HG02642 (cell line): ENCODE measurements around the gene VWA8.

ENCODE experiments used
- ATAC-seq: cut with Tn5 transposase; IDR thresholded peaks from one replicate; pipeline ENCODE4 v1.9.1; 2021; ENCODE audit warnings: mild to moderate bottlenecking; ENCODE audit not compliant: unreplicated experiment, poor library complexity

VWA8 gene

DNA sequence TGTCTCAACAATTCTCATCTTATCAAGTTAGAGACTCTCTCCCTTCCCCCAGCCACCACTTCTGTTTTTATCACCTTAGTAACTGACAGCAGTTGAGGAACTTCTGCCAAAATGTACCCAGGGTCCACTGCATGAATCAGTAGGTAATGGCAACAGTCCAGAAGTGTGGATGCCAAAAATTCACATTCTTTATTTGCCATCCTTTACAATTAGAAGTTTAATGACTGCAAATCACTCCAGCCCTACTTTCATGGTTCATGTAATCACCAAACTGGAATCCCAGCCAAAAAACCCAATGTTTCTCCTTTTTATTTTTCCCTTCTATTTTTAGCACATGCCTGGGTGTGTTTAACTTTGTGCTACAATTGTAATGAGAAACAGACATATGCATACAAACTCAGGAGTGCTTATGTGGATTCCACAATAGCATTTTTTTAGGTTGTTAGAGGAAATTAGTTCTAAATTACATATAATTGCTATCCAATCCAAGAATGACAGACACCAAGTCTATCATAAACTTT is 260.1 kb downstream of the VWA8 start:
- ATAC-seq, result no peak

DNA sequence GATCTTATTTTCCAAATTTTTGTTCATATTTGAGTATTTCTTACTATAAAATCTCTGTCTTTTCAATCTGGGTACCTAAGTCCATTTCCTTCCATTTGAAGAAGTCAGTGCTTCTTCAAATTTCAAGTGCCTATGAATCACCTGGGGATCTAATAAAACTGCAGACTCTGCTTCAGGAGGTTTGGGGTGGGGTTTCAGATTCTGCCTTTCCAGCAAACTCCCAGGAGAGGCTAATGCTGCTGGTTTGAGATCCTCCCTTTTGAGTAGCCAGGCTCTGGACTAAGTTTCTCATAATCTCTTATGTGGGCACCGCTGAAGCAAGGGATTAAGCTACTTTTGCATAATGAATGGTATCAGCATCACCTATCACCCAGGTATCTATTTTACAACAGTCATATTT is 261.1 kb downstream of the VWA8 start:
- no peak for ATAC-seq

DNA sequence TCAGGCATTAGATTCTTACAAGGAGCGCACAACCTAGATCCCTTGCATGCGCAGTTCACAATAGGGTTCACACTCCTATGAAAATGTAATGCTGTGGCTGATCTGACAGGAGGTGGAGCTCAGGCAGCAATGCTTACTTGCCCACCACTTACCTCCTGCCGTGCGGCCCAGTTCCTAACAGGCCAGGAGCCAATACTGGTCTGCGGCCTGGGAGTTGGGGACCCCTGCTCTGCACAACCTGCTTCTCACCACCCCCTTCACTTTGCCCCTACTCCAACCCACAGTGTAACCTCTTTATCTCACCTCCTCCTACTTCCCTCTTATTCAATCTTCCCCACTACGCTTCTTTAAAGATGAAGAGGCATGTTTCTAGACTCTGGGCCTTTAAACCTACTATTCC is 263.3 kb downstream of the VWA8 start:
- no peak for ATAC-seq

DNA sequence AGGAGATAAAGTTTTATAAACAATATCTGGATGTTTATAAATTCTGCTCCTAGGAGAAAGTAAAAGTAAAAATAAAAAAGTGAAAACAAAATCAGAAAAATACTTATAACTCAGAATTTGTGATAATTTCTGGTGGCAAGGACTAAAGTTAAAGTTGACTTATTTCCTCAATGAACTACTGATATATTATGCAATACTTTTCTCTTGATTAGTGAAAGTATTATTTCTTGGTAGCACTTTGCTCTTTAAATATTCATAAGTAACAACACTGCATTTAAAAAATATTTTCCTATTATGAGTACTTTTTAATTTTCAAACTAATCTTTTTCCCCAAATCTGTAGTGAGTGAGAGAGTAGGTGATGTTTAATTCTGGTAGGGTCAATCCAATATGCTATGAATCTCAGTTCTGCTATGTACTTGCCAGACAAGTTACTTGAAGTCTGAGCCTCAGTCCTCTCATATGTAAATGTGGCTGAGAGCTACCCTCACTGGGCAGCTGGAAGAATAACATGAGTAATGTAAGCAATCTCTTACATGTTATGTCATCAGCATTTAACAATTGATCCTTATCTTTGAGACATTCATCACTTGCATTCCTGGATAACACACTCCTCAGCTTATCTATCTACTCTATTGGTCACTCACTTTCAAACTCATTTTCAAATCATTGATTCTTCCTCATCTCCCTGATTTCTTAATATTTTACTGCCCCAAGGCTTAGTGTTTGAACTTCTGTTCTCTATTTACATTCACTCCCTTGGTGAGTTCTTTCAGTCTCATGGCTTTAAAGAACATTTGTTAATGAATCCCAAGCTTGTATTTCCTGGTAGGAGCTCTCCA is 264.5 kb downstream of the VWA8 start:
- no peak for ATAC-seq

DNA sequence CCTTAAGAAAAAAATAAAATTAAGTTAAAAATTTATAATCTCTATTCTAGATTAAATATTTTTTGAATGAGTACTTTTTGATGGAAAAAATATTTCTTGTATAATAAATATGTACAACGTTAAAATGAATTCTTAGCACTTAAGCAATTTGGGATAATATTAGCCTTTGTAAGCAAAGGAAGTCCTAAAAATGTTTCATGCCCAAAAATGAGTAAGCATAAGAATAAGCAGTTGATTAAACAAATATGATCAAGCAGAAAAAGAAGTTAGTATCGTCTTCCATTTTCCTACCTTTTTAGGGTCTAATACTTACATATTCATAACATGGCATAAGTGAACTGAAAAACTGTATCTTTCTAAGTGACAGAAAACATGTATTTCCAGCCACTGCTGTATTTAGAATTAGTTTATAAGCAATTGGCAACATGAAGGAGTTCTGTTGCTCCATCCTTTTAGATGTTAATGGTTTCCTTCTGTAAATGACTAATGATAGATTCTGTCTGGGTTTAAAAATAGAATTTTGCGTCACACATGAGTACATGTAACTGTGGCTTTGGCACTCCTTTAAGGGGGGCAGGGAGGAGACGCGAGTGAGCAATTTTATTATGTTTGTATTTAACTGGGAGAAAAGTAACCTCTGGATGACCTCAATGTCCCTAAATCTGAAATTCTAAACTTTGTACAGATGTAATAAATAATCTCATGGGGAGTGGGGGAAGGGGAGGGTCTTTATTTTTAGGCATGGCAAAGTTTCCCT is 266.2 kb downstream of the VWA8 start:
- ATAC-seq, result no peak

DNA sequence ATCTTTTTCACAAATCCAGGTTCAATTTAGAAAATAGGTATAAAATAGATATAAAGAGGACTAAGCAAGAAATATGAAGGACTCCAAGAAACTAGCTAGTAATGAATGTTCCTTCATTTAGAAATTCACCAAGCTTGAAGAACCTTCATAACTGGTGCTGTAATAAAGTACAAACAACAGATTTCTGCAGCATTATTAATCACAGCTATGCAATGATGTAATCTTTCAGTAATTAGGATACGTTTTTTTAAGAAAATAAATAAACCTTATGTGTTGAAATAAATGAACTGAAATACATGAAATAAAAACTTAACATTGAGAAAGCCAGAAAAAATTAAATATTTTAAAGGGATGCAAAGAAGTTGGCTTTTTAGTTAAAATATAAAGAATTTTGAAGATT is 267.5 kb downstream of the VWA8 start:
- ATAC-seq, result no peak

DNA sequence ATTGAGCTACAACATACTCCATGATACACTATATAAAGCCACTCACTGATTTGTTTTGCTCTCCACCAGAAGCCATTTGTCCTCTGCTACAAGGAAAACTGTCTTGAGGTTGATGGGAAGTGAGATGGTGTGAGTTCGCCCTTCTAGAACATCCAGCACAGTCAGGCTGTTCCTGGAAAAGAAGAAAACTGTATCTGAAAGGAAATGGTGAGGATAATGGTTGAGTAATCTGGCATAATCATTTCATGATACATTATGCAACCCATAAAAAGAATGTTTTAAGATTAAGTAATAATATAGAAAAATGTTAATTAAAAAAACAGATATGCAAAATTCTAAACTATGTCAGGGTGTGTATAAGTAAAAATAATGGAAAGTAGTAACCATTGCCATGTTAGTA is 269.6 kb downstream of the VWA8 start:
- no peak for ATAC-seq

DNA sequence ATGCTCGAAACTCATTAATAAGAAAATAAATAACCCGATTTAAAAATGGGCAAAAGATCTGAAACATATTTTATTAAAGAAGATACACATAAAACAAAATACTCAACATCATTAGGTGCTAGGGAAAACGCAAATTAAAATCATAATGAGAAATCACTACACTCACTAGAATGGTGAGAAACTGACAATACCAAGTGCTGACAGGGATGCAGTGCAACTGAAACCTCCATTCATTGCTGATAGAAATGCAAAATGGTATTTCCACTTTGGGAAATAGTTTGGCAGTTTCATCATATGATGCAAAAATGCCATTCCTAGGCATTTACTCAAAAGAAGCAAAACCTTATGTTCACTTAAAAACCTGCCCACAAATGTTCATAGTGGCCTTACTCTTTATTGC is 278.1 kb downstream of the VWA8 start:
- no peak for ATAC-seq

DNA sequence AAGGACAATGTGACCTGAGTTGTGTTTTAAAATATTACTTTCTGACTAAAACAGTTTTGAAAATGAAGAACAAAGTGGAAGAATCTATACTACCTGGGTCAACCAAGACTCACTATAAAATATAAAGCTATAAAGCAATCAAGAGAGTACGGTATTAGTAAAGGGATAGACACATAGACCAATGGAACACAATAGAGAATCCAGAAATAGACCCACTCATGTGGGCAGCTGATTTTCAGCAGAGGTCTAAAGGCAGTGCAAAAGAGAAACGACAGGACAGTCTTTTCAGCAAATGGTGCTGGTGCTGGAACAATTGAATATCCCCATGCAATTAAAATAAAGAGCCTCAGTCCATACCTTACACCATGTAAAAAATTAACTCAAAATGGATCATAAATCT is 278.9 kb downstream of the VWA8 start:
- no peak for ATAC-seq

DNA sequence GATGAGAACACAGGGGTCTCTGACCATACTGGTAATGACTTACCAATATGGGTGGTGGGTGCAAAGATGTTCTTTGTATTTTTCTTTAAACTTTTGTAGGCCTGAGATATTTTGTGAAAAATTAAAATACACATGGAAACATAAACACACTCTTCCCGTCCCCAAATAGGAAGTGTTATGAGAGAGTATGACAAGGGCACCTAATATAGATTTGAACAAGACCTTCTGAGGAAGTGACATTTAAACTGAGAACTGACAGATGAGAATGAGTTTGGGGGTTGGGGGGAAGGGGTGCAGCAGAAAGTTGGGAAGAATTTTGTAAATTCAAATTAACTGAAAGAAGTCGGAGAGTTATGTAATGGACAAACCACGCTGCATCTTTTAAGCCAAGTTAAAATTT is 279.3 kb downstream of the VWA8 start:
- no peak for ATAC-seq

DNA sequence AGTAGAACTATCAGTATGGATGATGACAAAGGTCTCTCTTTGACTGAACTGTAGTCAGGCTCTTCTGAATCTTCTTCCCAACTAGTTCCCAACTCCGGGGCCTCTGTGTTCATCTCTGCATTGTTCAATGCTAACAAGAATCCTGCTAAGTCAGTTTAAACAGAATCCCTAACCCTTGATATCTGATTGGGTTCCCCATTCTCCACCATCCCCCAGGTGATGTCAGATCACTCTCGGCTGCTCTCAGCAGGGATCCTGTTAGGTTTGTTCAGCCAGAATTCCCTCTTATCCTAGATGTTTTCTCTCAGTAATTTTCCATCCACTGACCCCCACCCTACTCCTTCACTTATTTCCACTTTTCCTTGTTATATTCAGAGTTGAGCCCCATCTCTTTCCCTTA is 280.0 kb downstream of the VWA8 start:
- no peak for ATAC-seq

DNA sequence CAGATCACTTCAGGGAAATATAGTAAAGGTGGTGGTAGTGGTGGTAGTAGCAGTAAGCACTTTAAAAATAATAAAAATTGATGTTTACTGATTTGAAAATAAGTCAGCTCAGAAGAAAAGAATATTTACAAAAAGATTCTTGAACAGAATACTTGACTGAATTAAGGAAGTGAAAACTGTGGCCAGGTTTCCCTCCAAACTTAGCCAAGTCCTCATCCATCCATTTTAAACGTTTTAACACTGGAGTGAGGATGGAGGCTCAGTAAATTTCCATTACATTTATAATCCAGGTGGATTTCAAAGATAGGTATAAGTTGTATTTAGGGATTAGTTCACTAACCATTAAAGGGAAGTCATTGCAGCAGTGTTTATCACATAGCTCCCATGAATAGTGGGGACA is 282.1 kb downstream of the VWA8 start:
- no peak for ATAC-seq

DNA sequence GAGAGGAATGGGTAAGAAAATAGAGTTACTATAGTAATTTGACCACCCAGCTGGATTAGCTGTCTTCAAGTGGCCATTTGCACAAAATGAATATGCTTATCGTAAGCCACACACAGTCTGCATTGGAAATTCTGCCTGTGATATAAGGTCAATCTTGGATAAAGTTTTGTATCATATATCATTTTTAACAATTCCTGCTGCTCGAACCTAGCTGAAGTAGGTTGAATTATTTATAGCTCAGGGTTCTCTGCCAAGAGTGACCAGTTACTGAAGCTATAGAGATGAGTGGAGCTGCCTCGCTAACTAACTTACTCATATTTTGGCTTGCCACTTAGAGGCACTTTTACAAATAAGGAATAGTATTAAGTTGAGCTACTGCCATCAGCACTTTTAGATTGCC is 282.7 kb downstream of the VWA8 start:
- ATAC-seq, result no peak

DNA sequence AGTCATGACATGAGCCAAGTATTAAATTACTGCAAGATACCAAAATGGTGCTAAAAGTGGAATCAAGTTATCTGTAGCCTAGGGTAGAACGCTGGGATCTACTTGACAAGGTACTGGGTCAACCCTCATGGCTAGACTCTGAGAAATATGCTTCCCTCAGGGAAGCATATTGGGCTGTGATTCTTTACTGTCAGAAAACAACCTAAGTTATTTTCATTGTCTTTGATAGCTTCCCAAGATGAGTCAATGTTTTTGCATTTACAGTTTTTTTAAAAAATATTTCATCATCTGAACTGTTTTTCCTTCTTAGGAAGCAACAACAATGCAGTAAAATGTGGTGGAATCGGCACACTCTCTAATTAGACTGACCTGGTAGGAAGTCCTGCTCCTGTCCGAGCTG is 285.6 kb downstream of the VWA8 start:
- no peak for ATAC-seq

DNA sequence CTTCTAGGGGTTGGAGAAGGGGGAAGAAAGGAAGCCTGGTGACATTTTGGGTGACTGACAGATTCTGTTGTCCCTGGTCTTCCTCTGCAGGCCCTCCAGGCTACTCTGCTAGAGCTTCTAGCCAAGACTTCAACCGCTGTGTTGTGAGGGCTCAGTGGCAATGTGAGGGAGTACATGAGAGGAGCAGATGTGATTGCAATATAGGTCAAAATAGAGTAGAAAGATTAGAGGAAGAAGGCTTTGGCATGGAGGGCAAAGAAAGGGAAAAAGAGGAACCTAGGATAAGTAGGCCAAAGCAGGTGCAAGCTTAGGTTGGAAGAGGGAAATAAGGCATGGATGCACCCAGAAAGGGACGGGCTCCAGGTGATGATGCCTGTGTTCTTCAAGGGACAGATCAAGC is 286.7 kb downstream of the VWA8 start:
- ATAC-seq, result no peak

DNA sequence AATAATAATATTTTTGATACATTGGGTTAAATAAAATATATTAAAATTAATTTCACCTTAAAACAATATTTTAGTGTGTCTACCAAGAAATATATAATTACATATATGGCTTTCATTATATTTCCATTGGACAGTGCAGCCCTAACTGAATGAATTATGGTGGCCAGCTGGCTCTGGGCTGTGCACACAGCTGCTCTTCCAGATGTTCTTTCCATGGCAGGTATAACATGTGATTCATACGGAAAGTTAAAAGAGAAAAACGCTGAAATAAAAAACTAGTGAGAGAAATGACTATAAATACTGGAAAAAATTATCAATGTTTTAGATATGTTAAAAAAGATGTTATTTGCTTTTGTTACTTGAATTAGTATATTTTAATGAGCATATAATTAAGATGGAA is 287.3 kb downstream of the VWA8 start:
- ATAC-seq, result no peak

DNA sequence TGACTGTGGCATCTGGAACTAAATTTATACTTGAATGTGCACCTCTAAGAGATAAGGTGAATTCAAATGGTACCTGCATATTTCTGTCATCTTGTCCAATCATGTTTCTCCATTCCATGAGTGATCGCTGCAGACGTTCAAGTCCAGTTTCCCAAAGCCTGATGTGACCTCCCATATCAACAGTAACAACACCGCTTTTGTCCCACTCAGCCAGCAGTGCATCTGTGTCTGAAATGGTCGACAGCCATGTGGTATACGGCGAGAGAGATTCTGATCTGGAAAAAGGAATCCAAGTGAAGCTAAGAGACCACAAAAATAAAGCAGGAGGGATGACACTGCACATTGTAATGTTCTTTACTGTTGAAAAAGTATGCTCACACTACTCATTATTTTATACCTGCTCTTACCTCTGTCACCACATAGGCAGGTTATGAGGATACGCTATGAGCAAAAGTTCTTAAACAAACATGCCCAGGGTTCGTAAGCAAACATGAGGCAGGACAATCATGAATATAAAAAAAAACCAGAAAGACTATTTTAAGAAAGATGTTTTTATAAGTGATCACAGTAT is 290.0 kb downstream of the VWA8 start:
- no peak for ATAC-seq

DNA sequence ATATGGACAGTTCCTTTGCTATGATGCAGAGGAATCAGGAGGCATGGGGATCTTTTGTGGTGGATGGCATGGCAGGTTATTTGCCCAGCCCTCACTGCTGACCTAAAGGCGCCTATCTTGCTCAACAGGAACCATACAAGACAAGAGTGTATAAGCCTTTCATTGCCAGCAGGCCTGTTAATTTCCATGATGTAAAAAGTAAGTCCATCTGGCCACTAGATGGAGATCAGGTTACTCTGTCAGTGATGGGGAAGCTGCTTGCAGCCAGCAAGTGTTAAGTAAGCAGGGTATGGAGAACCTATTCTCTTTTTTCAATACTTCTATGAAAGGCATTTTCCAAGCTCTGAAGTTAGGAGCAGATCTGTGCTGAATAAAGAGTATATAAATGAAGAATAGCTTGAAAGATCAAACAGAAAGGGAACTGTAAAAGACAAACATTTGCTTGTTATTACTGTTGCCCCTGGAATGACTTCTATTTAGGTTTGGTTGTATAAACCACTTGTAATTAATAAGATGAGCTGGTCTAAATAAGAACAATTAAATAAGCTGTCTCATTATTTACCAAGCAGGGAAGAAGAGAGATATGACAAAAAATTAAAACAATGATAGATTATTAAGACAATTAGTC is 292.7 kb downstream of the VWA8 start:
- peak; percentile 71 for ATAC-seq

DNA sequence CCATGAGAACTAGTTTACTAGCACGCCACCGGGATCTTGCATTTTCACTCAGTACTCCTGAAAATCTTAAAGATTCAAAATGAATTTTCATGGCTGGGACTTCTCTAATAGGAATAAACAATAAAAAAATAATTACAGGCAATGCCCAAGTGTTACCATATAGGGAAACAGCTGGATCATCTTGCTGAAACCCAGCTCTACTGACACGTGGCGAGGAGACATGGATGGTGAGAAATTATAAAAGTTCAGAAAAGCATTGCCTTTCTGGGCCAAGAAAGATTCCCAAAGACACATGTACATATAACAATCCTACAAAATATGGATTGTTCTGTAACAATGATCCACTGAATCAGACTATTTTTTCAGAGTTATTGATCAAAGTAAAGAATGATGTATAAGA is 294.3 kb downstream of the VWA8 start:
- no peak for ATAC-seq

DNA sequence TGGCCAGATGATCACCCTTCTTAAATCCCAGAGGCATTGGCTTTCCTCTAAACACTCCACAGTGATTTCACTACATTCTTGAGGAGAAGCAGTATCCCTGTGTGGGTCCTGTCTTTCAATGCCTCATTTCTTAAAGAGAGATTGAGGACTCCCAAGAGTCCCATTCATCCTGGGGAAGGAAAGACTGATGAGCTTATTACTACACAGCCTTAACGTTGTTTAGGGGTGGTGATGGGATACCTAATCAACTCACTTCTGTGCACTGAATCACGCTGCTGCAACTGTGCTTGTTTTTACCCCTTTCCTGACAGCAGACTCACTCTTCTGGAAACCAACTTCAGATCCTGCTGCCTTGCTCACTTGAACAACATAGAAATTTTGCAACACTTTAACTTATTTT is 300.5 kb downstream of the VWA8 start:
- no peak for ATAC-seq
